Measurements from ENCODE around the gene EIF2A.
"Not testable (repeated sequence)": the region's sequence is repeated elsewhere in the genome, so short reads cannot be mapped to it uniquely, and the experiment has no call there.

EIF2A gene

GRCh38 chr3:150610785-150611184 is 64.2 kb downstream of the EIF2A start:
- peak; percentile 32 for DNase-seq (ENCODE audit: low read depth)
- no peak for TF ChIP-seq CTCF (conservative IDR thresholded peaks at IDR 0.05; ENCODE audit: low read length)
- no peak overlapping the region for H3K4me3 ChIP-seq (ENCODE audit: low read length)

- H3K4me3 ChIP-seq (ENCODE audit: low read length): no peak overlapping the region
- no peak for TF ChIP-seq CTCF (conservative IDR thresholded peaks at IDR 0.05; ENCODE audit: low read length)
- no peak for DNase-seq (ENCODE audit: low read depth)
Measured at GRCh38 chr3:150611666-150612065, 65.1 kb downstream of the EIF2A start.

GRCh38 chr3:150612494-150612893 is 65.9 kb downstream of the EIF2A start:
- no peak for TF ChIP-seq CTCF (conservative IDR thresholded peaks at IDR 0.05; ENCODE audit: low read length)

GRCh38 chr3:150613034-150613433 is 66.4 kb downstream of the EIF2A start:
- no peak for DNase-seq (ENCODE audit: low read depth)
- no peak for TF ChIP-seq CTCF (conservative IDR thresholded peaks at IDR 0.05; ENCODE audit: low read length)
- no peak overlapping the region for H3K4me3 ChIP-seq (ENCODE audit: low read length)

More at GRCh38 chr3:150612494-150612893, 65.9 kb downstream of the EIF2A start:
- no peak for DNase-seq (ENCODE audit: low read depth)
- no peak overlapping the region for H3K4me3 ChIP-seq (ENCODE audit: low read length)

GRCh38 chr3:150613709-150614480 is 67.3 kb downstream of the EIF2A start:
- H3K4me3 ChIP-seq (ENCODE audit: low read length): no peak overlapping the region
- TF ChIP-seq CTCF (conservative IDR thresholded peaks at IDR 0.05; ENCODE audit: low read length): no peak
- DNase-seq (ENCODE audit: low read depth): no peak

GRCh38 chr3:150620002-150620689 is 73.6 kb downstream of the EIF2A start:
- DNase-seq (ENCODE audit: low read depth): no peak
- TF ChIP-seq CTCF (conservative IDR thresholded peaks at IDR 0.05; ENCODE audit: low read length): no peak
- H3K4me3 ChIP-seq (ENCODE audit: low read length): no peak overlapping the region

- DNase-seq (ENCODE audit: low read depth); H3K4me3 ChIP-seq (ENCODE audit: low read length): not testable (repeated sequence)
Measured at GRCh38 chr3:150622955-150623354, 76.4 kb downstream of the EIF2A start.

Data from AG10803 (cell line).